CD4-positive, alpha-beta T cell (primary cell): ENCODE results near the gene PKDCC. TPM values are rescaled to one million over a fixed set of nuclear protein-coding genes. Genes with fewer than 3 reads are reported as not detected.

ENCODE experiments used
- ATAC-seq: fragments of 200-7000 bp; cut with Tn5 transposase; one replicate; pipeline ENCODE4 v1.10.0; 2022; ENCODE audit warnings: mild to moderate bottlenecking; ENCODE audit not compliant: poor library complexity
- CTCF ChIA-PET: fragments of 350-600 bp; sonication (Branson Sonifier 250); formaldehyde crosslinking; loops from one replicate; lab custom pipeline; 2021; ENCODE audit warnings: antibody characterized with exemption, inconsistent platforms; lab: Charles Lee
- POLR2A ChIA-PET: fragments of 350-600 bp; sonication (Branson Sonifier 250); formaldehyde crosslinking; loops from one replicate; lab custom pipeline; 2021; ENCODE audit warnings: antibody characterized with exemption, inconsistent platforms; lab: Charles Lee
- DNase-seq, 14 experiments: peaks; one replicate each; pipeline ENCODE4 v3.0.0-alpha.2; 2013 to 2020; ENCODE audit warnings: mixed read lengths in 2 of 14
- H3K27ac ChIP-seq, 2 donors: one replicate each; pipeline versions ENCODE4 v1.5.1 to v1.7.0; 2013; ENCODE audit warnings: low read length in 2 of 2, low read depth in 1 of 2, mild to moderate bottlenecking in 1 of 2
- H3K27me3 ChIP-seq, 2 experiments: 1 replicate in 1 of 2; 2 replicates in 1 of 2; pipeline versions ENCODE4 v1.6.1 to v1.7.0; 2013; ENCODE audit warnings: low read length in 2 of 2, control low read depth in 1 of 2, mild to moderate bottlenecking in 1 of 2, moderate library complexity in 1 of 2; ENCODE audit not compliant: insufficient read depth in 2 of 2, control insufficient read depth in 1 of 2
- H3K36me3 ChIP-seq: one replicate; pipeline ENCODE4 v1.6.1; 2013; ENCODE audit warnings: low read length, control low read depth; ENCODE audit not compliant: insufficient read depth
- H3K4me1 ChIP-seq: one replicate; pipeline ENCODE4 v1.6.1; 2013; ENCODE audit warnings: low read length, control low read depth; ENCODE audit not compliant: insufficient read depth
- H3K4me3 ChIP-seq: one replicate; pipeline ENCODE4 v1.5.1; 2013; ENCODE audit warnings: mild to moderate bottlenecking, low read length, moderate library complexity
- H3K9me3 ChIP-seq, 2 experiments: 1 replicate in 1 of 2; 2 replicates in 1 of 2; pipeline versions ENCODE4 v1.6.1 to v1.7.0; 2013; ENCODE audit warnings: low read length in 2 of 2, mild to moderate bottlenecking in 2 of 2, control low read depth in 1 of 2, moderate library complexity in 1 of 2; ENCODE audit not compliant: control insufficient read depth in 1 of 2, insufficient read depth in 1 of 2
- H3K27ac Mint-ChIP-seq: one replicate; pipeline ENCODE4 v1.8.0; 2020; ENCODE audit warnings: mixed read lengths
- H3K27me3 Mint-ChIP-seq: one replicate; pipeline ENCODE4 v1.8.0; 2021; ENCODE audit warnings: mixed read lengths
- H3K36me3 Mint-ChIP-seq: one replicate; pipeline ENCODE4 v1.8.0; 2021; ENCODE audit warnings: low read depth, mixed read lengths
- H3K4me1 Mint-ChIP-seq: one replicate; pipeline ENCODE4 v1.8.0; 2021; ENCODE audit warnings: low read depth, mixed read lengths
- H3K4me3 Mint-ChIP-seq: one replicate; pipeline ENCODE4 v1.8.0; 2020; ENCODE audit warnings: mild to moderate bottlenecking, mixed read lengths
- H3K9me3 Mint-ChIP-seq: one replicate; pipeline ENCODE4 v1.8.0; 2020; ENCODE audit warnings: mixed read lengths
- CTCF ChIP-seq: fragments of 200-600 bp; IDR thresholded peaks from one replicate; pipeline ENCODE4 v1.8.0; 2022; ENCODE audit warnings: antibody characterized with exemption, mild to moderate bottlenecking
- intact Hi-C, 2 experiments: fragments of 100-400 bp; cut with DNase I in 1 of 2; cut with micrococcal nuclease in 1 of 2; formaldehyde crosslinking; loops; one replicate each; pipeline versions ENCODE4 v1.15.1 to v1.9.0; 2023 to 2025; cut with DNase I, micrococcal nuclease
- polyA plus RNA-seq, 2 donors: library from polyadenylated mRNA; unstranded; fragments of 120-200 nt; gene quantifications; one replicate each; pipeline ENCODE4 v1.2.1, GENCODE V29; 2013
- total RNA-seq, 174 experiments: library from RNA in 2 of 174; stranded (reverse) in 2 of 174; gene quantifications; one replicate each; pipeline ENCODE4 v1.2.3 and lab custom pipeline; 2021 to 2026

PKDCC gene
- total RNA-seq (not detected), total RNA-seq (lab: John Stamatoyannopoulos, UW) (0 to 0.87 (median 0) reads per million in 172 experiments)
- 0.18 TPM for polyA plus RNA-seq (2013, experiment 1 of 2)
- polyA plus RNA-seq (2013, experiment 2 of 2) = 3.3 TPM

- peak within 1 kb of the TSS; percentile 50 for H3K4me3 ChIP-seq
- ChIA-PET CTCF (no interaction called here), POLR2A (no interaction called here)
- no peaks in the 10 kb centered on the region for H3K36me3 ChIP-seq
- H3K27ac ChIP-seq = no peak within 1 kb of the TSS
- DNase-seq (peak in 6 of 14 experiments; percentile 12 to 58 (median 38)), ATAC-seq (peak; percentile 53)
- Mint-ChIP-seq H3K9me3 (no peaks in the 10 kb centered on the region), H3K27ac (no peak within 1 kb of the TSS), H3K4me1 (peaks cover 5% of the 10 kb centered on the region), H3K27me3 (peaks cover 80% of the 10 kb centered on the region), H3K36me3 (no peaks in the 10 kb centered on the region), H3K4me3 (peak within 1 kb of the TSS; percentile 76)
- intact Hi-C loops = no loop called here
- TF ChIP-seq CTCF = no peak
- H3K27me3 ChIP-seq = peaks cover 24 to 64% of the 10 kb centered on the region in 2 experiments
- peaks cover 15% of the 10 kb centered on the region for H3K4me1 ChIP-seq
- H3K9me3 ChIP-seq = peaks cover 0 to 6% of the 10 kb centered on the region in 2 experiments
Measured at GRCh38 chr2:42047488-42048298, at the start of gene PKDCC. TSS of gene PKDCC (plus strand) at chr2:42048021. CDS start at chr2:42048200, 179 bp downstream.

- Histone ChIP-seq H3K27me3 (peaks cover 0 to 6% of the 10 kb centered on the region in 2 experiments), H3K4me3 (no peak overlapping the region), H3K27ac (no peak overlapping the region), H3K4me1 (no peaks in the 10 kb centered on the region), H3K36me3 (no peaks in the 10 kb centered on the region), H3K9me3 (peaks cover 0 to 13% of the 10 kb centered on the region in 2 experiments)
- Mint-ChIP-seq H3K4me1 (no peaks in the 10 kb centered on the region), H3K27me3 (peaks cover 4% of the 10 kb centered on the region), H3K27ac (no peak overlapping the region), H3K9me3 (peaks cover 2% of the 10 kb centered on the region), H3K36me3 (no peaks in the 10 kb centered on the region), H3K4me3 (no peak overlapping the region)
- ATAC-seq = no peak
- DNase-seq = no peak
- TF ChIP-seq CTCF = no peak
- intact Hi-C loops = no loop called here
- POLR2A ChIA-PET = no interaction called here
- CTCF ChIA-PET = no interaction called here
Measured at GRCh38 chr2:41998186-41999127, 49.4 kb upstream of the PKDCC start.

- DNase-seq (no peak), ATAC-seq (no peak)
- H3K9me3 ChIP-seq = peaks cover 6 to 13% of the 10 kb centered on the region in 2 experiments
- POLR2A ChIA-PET = no interaction called here
- peaks cover 6% of the 10 kb centered on the region for H3K9me3 Mint-ChIP-seq
- H3K27ac ChIP-seq = no peak overlapping the region
- no peaks in the 10 kb centered on the region for H3K4me1 ChIP-seq
- peaks cover 4% of the 10 kb centered on the region for H3K27me3 Mint-ChIP-seq
- no peaks in the 10 kb centered on the region for H3K36me3 ChIP-seq
- H3K4me3 Mint-ChIP-seq = no peak overlapping the region
- TF ChIP-seq CTCF = no peak
- no peaks in the 10 kb centered on the region for H3K36me3 Mint-ChIP-seq
- H3K4me3 ChIP-seq = no peak overlapping the region
- H3K27me3 ChIP-seq = peaks cover 0 to 6% of the 10 kb centered on the region in 2 experiments
- intact Hi-C loops = no loop called here
- CTCF ChIA-PET = no interaction called here
- no peak overlapping the region for H3K27ac Mint-ChIP-seq
- no peaks in the 10 kb centered on the region for H3K4me1 Mint-ChIP-seq
Measured at GRCh38 chr2:41999128-41999480, 48.7 kb upstream of the PKDCC start.
